Amniotic stem cell (primary cell): ENCODE measurements around the gene EEF2K.
"Not testable (repeated sequence)": the region's sequence is repeated elsewhere in the genome, so short reads cannot be mapped to it uniquely, and the experiment has no call there.

Experiments
- DNase-seq: peaks from one replicate; lab custom pipeline; 2025; lab: John Stamatoyannopoulos, UW

EEF2K gene

GRCh38 chr16:22296225-22297113 lies 90.4 kb downstream of the EEF2K start:
- DNase-seq: no peak

GRCh38 chr16:22297114-22297870 lies 91.2 kb downstream of the EEF2K start, which contains the start of gene POLR3E:
Gene POLR3E (plus strand): TSS chr16:22297409. CDS start chr16:22302969, 5,560 bp downstream.
- DNase-seq: peak; percentile 95

GRCh38 chr16:22297871-22298733 lies 92.0 kb downstream of the EEF2K start:
- peak; percentile 89 for DNase-seq

- no peak for DNase-seq
Observed at GRCh38 chr16:22299036-22299435, 93.0 kb downstream of the EEF2K start.

GRCh38 chr16:22300427-22301071 lies 94.5 kb downstream of the EEF2K start:
- no peak for DNase-seq

- DNase-seq: not testable (repeated sequence)
Observed at GRCh38 chr16:22301423-22301822, 95.3 kb downstream of the EEF2K start.

GRCh38 chr16:22302776-22303363 lies 96.8 kb downstream of the EEF2K start:
- no peak for DNase-seq

GRCh38 chr16:22304411-22304810 lies 98.3 kb downstream of the EEF2K start:
- no peak for DNase-seq

GRCh38 chr16:22306788-22307187 lies 100.7 kb downstream of the EEF2K start:
- DNase-seq: no peak

GRCh38 chr16:22307838-22308237 lies 101.8 kb downstream of the EEF2K start:
- no peak for DNase-seq

- DNase-seq: no peak
Observed at GRCh38 chr16:22308824-22309520, 102.9 kb downstream of the EEF2K start.

- no peak for DNase-seq
Observed at GRCh38 chr16:22311520-22311919, 105.4 kb downstream of the EEF2K start.

GRCh38 chr16:22312897-22313781 lies 107.1 kb downstream of the EEF2K start:
- DNase-seq: no peak

- no peak for DNase-seq
Observed at GRCh38 chr16:22313876-22314470, 107.9 kb downstream of the EEF2K start.

- DNase-seq: no peak
Observed at GRCh38 chr16:22314661-22315626, 108.9 kb downstream of the EEF2K start.

GRCh38 chr16:22315979-22316378 lies 109.9 kb downstream of the EEF2K start:
- no peak for DNase-seq

- no peak for DNase-seq
Observed at GRCh38 chr16:22316411-22316811, 110.3 kb downstream of the EEF2K start.

- DNase-seq: no peak
Observed at GRCh38 chr16:22317001-22317530, 111.0 kb downstream of the EEF2K start.
